Erythroblast (primary cell): ENCODE data around the gene CXCR1.

Source experiments
- GATA1 ChIP-seq: IDR thresholded peaks from 2 replicates; pipeline ENCODE4 v1.6.1; 2011; ENCODE audit warnings: low read depth, mild to moderate bottlenecking, control low read depth, low read length, moderate library complexity
- POLR2A ChIP-seq: IDR thresholded peaks from 2 replicates; pipeline ENCODE4 v1.6.1; 2011; ENCODE audit warnings: mild to moderate bottlenecking, low read length

DNA sequence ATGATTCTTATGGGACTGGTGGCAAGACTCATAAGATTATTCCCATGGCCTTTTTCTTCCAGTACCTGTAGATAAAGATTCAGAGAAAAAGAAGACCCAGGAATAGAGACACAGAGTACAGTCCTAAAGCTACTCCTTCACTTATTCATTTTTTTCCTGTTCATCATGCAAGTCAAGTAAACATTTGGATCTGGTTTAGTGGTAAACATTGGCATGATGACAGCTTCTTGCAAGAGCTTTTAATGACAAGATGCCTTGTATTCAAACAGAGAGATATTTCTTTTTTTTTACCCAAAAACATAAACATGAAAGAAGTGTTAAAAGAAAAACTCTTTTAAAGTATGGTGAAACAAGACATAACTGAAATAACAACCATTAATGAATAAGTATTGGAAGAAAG lies 20.7 kb downstream of the CXCR1 start:
- no peak for TF ChIP-seq POLR2A
- TF ChIP-seq GATA1 = no peak
